GM19099 (cell line): ENCODE data around the gene BAAT.

Source experiments
- POLR2A ChIP-seq: IDR thresholded peaks from 3 replicates; pipeline ENCODE4 v1.6.1; 2011; ENCODE audit warnings: low read depth; ENCODE audit not compliant: insufficient read length; ENCODE audit errors: extremely low read depth

BAAT gene

GRCh38 chr9:101354765-101355708 lies 29.8 kb downstream of the BAAT start:
- no peak for TF ChIP-seq POLR2A

DNA sequence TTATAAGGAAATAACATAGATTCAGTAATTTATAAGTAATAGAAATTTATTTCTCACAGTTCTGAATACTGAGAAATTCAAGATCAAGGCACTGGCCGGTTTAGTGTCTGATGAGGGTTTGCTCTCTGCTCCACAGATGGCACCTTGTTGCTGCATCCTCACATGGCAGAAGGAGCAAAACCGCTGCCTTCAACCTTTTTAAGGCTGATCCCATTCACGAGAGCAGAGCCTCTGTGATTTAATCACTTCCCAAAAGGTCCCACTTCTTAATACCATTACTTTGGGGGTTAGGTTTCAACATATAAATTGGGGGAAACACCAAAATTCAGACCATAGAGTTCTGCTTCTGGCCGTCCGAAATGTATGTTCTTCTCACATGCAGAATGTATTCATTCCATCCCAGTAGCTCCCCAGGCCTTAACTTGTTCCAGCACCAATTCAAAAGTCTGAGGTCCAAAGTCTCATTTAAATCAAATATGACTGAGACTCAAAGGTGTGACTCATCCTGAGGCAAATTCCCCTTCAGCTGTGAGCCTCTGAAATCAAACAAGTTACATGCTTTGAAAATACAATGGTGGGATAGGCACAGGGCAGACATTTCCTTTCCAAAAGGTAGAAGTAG lies 30.6 kb downstream of the BAAT start:
- TF ChIP-seq POLR2A: no peak

GRCh38 chr9:101353683-101354082 lies 31.1 kb downstream of the BAAT start:
- TF ChIP-seq POLR2A: no peak

GRCh38 chr9:101352892-101353463 lies 31.8 kb downstream of the BAAT start:
- TF ChIP-seq POLR2A: no peak

- TF ChIP-seq POLR2A: no peak
These were observed 34.5 kb downstream of the BAAT start for GRCh38 chr9:101350285-101350684.

GRCh38 chr9:101342595-101342994 lies 42.2 kb downstream of the BAAT start:
- TF ChIP-seq POLR2A: no peak

DNA sequence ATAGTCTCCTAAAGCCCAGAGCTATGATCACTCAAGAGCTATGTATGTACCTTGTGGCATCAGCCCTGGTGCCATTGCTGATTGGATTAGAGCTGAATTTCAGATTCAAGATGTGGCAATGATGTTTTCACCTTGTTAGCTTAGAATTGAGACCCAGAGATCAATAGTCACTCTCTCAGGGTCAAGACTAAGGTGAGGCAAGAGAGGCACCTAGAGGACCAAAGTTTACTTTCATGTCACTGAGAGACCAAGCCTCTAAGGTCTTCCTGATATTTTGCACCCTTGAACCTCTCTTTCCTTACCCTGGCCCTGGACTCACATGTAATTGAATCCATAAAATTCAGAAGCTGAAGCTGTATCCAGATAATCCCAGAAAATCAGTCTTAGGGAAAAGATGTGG lies 42.8 kb downstream of the BAAT start:
- TF ChIP-seq POLR2A: no peak

- TF ChIP-seq POLR2A: no peak
These were observed 47.6 kb downstream of the BAAT start for GRCh38 chr9:101337237-101337636.

DNA sequence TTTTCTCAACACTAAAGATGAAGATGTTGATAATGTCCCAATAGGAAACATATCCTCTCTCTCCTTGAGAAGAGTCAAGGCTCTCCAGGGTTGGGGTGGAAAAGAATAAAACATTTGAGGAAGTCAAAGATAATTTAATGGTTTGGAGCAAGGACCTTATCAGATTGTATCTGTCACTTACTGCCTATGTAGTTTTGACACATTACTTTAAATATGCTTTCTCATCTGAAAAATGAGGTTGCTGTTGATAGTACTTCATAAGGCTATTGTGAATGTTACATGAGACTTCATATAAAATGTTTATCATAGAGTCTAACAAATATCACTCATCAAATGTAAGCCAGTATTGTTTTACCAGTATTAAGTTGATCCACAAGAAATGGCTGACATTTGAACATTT lies 48.7 kb downstream of the BAAT start:
- no peak for TF ChIP-seq POLR2A

GRCh38 chr9:101333926-101334702 lies 50.7 kb downstream of the BAAT start:
- TF ChIP-seq POLR2A: no peak

DNA sequence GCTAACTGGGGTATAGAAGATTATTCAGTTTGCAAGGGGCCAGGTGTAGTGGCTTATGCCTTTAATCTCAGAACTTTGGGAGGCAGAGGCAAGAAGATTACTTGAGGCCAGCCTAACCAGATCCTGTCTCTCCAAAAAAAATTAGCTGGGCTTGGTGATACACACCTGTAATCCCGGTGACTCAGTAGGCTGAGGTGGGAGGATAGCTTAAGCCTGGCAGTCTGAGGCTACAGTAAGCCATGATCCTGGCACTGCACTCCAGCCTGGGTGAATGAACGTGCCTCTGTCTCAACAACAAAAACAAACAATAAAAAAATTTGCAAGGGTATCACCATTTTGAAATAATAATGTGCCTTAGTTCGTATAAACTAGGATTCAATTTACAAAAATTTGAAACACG lies 51.3 kb downstream of the BAAT start:
- TF ChIP-seq POLR2A: no peak

DNA sequence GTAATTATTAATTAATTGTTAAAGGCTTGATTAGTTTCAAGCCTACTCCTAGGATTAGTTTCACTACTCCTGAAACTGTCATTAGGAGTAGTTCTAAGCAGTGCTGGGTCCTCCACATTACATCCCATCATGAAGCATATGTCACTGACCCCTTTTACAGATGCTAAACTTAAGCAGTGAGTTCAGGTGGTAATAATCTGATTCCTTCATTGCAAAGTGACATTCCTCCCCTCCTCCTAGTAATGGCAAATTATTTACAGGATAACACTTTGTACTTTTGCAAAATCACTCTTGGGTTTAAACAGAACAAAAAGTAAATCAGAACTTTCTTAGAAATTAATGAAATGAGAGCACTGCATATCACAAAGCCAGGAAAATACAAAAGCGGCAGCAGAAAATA lies 52.4 kb downstream of the BAAT start:
- no peak for TF ChIP-seq POLR2A

GRCh38 chr9:101326501-101326900 lies 58.3 kb downstream of the BAAT start:
- TF ChIP-seq POLR2A: no peak

DNA sequence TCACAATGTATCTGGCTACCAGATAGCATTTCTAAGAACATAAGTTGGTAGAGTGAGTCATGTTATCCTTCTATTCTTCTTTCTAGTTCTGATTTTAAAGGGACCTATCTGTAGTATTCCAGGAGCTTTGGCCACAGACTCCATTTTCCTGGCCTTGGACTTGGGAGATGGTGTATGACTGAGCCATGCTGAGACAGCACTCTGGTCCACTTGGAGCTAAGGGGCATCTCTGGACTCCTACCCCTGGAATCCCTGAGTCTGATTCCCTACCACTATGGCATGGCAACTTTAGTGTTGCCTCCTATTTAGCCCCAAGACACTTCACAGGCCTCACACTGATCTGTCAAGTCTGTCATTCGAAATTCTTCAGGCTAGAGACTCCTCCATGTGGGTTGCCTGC lies 58.8 kb downstream of the BAAT start:
- no peak for TF ChIP-seq POLR2A

DNA sequence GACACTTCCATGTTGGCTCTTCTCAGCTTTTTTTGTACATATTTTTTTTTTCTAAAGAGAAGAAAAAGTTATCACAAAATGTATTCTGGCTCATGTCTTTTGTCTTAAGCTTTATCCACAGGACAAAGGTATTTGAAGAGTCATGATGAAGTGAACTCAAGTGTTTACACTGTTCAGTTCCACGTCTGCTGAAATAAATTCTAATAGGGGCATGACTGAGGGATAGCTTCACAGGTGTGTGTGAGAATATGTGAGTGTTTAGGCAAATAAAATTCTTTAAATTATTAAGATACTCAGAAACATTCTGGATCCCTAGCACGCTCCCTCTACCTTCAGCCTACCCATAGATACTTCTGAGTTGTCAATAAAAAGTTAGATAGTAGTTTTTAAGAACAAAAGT lies 59.8 kb downstream of the BAAT start:
- TF ChIP-seq POLR2A: no peak

DNA sequence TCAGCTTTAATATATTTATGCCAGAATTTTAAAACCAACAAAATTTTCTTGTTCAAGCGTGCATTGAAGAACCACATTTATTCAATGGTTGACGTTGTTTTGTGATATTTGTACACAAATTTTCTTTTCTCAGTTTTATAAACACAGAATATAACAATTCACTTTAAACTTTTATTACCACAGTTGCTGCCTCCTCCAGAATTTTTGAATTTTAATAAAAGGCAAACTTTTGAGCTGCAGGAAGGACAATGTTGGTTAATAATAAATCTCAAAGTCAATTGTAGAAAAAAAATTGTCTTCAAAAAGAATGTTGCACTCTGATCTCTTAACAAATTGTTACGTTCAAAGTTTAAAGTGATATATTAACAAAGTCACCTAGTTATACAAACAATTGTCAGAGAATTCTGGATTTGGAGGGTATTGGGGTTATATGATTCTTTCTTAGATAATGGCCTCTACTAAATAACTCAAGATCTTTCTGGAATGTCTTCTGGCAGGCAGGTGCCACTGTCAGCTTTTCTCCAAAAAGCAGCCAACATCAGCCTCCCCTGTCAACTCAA lies 60.5 kb downstream of the BAAT start:
- no peak for TF ChIP-seq POLR2A

- no peak for TF ChIP-seq POLR2A
These were observed 61.7 kb downstream of the BAAT start for GRCh38 chr9:101323129-101323528.
